HG02885 (cell line): ENCODE data around the gene COMMD3.

ENCODE experiments used
- ATAC-seq: cut with Tn5 transposase; IDR thresholded peaks from one replicate; pipeline ENCODE4 v1.9.1; 2021; ENCODE audit warnings: mild to moderate bottlenecking; ENCODE audit not compliant: unreplicated experiment, poor library complexity

COMMD3 gene

GRCh38 chr10:22319547-22319979 is 3.4 kb downstream of the COMMD3 start:
- no peak for ATAC-seq

DNA sequence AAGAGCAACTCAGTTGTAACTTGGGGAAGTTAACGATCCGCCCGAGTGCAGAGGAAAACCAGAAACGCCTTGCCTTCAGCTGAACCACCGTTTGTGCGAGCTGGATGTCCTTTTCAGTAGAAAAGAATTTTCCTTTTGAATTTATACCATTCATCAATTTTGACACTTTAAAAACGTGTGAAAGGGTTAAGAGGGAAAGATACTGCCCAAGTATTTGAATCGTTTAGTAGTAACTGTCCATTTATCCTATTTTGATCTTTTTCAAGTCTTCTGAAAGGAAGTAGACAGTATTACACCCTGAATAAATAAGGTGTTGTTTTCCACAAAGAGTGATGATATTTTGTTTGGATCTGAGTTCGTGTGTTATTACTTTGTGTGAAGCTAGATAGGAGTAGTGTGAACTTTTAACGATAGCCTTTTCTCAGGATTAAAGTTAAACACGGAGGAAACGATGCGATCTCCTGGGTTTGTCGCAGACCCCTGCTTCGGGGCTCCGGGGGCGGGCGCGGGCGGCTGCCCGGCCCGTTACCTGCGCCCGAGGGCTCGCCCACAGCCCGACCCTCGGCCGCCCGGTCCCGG is 3.9 kb downstream of the COMMD3 start:
- no peak for ATAC-seq

- peak; percentile 25 for ATAC-seq
Observed at GRCh38 chr10:22320591-22321155, 4.5 kb downstream of the COMMD3 start, which contains the start of gene BMI1. Gene BMI1 (plus strand): TSS chr10:22321099. CDS start chr10:22326450, 5,351 bp downstream.

DNA sequence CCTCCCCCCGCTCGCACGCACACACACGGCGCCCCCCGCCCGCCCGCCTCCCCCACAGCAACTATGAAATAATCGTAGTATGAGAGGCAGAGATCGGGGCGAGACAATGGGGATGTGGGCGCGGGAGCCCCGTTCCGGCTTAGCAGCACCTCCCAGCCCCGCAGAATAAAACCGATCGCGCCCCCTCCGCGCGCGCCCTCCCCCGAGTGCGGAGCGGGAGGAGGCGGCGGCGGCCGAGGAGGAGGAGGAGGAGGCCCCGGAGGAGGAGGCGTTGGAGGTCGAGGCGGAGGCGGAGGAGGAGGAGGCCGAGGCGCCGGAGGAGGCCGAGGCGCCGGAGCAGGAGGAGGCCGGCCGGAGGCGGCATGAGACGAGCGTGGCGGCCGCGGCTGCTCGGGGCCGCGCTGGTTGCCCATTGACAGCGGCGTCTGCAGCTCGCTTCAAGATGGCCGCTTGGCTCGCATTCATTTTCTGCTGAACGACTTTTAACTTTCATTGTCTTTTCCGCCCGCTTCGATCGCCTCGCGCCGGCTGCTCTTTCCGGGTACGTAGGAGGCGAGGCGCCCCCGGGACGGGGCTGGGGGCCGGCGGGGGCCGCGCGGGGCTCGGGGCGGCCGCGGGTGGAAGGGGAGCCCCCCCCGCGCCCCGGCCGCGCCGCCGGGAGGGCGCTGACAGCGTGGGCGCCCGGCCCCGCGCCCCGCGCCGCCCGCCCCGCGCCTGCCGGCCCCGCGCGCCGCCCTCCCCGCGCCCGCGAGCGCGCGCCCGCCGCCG is 5.2 kb downstream of the COMMD3 start:
- ATAC-seq = peak; percentile 28

GRCh38 chr10:22321924-22322640 is 5.9 kb downstream of the COMMD3 start:
- no peak for ATAC-seq

- no peak for ATAC-seq
Observed at GRCh38 chr10:22322641-22323160, 6.5 kb downstream of the COMMD3 start.

DNA sequence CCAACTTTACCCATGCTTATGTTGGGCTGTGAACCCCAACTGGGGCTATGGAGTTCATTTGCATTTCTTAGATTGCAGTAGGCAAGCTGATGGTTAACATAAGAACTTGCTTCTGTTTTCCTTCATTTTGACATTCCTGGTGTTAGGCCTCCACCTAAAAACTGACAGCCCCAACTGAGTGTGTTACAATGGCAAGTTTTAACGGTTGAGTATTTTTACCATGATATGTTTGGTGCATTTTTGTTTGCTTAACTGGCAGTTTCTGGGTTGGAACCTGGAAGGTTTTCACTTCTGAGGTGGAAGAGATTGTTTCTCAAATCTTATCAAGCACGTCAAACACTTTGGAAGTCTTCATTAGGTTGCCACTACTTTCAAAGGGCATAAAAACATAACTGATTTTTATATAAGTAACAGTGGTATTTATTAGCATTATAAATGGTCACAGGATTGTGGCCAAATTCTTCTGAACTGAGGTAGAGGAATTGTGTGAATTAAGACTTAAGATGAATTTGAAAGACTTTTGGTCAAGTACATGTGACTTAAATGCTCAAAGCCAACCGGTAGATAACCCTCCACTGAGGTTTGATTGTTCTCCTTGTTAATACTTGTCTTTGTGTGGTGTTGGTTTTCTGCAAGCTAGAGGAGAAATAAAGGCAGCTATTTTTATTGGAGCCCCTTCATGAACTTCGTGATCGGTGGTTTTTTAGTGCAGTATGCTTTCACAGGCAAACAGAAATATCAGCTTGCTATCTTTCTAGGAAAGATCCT is 7.5 kb downstream of the COMMD3 start:
- no peak for ATAC-seq

- no peak for ATAC-seq
Observed at GRCh38 chr10:22324413-22324812, 8.2 kb downstream of the COMMD3 start.

- no peak for ATAC-seq
Observed at GRCh38 chr10:22324893-22325271, 8.7 kb downstream of the COMMD3 start.

GRCh38 chr10:22325272-22326144 is 9.3 kb downstream of the COMMD3 start:
- peak; percentile 49 for ATAC-seq

DNA sequence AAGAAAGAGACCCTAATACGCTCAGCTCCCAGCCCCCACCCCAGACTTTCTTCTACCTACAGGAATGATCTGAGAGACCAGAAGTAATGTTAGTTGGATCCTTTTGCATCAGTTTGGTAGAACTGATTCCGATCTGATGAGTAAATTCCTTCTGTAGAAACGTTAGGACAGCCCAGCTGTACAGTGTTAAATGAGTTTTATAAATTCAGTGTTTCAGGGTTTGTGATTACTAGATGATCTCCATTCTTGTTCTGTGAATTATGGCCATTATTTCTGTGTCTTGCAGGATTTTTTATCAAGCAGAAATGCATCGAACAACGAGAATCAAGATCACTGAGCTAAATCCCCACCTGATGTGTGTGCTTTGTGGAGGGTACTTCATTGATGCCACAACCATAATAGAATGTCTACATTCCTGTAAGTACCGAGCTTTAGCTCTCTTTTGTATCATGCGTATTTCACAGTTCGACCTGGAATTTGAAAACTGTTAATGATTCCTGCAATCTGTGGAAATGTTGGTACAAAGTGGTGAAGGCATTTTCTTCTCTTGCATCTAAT is 10.0 kb downstream of the COMMD3 start:
- no peak for ATAC-seq

DNA sequence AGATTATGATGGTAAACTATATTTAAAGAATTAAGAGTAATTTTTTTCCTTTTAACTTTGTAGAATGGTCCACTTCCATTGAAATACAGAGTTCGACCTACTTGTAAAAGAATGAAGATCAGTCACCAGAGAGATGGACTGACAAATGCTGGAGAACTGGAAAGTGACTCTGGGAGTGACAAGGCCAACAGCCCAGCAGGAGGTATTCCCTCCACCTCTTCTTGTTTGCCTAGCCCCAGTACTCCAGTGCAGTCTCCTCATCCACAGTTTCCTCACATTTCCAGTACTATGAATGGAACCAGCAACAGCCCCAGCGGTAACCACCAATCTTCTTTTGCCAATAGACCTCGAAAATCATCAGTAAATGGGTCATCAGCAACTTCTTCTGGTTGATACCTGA is 13.0 kb downstream of the COMMD3 start:
- no peak for ATAC-seq

- ATAC-seq = no peak
Observed at GRCh38 chr10:22332116-22332692, 16.0 kb downstream of the COMMD3 start.

DNA sequence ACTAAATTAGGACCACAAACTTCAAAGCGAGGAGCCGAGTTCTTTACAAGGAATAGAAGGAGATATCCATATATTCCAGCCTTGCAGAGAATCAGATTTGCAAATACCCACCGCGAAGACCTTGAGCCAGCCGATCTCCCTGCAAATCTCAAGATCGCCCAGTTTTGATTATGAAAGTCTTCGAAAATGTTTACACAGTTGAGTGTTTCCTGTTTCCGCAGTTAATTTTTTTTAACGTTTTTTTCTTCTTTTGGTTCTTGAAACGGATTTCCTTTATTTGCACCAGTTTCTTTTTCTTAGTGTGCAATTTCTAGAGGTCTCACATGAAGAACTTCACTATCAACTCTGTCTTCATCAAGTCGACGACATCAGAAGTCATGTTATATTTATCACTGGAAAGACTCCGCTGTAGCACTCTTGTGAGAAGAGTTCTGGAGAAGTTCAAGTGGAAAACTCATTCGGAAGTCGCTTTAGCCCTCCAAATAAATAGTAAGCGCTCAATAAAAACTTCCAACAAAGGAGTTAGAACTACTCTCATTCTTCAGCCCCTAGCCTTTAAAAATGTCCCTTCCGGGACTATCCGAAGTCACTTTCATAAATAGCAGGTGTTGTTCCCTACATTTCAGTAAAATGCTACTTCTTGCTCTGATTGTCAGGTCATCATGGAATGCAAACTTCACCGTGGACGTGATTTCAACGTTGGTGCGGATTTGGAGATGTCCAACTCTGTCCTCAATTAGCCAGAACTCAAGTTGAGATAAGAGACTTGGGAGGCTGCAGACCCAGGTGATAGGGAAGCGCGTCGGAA is 17.2 kb downstream of the COMMD3 start:
- no peak for ATAC-seq

DNA sequence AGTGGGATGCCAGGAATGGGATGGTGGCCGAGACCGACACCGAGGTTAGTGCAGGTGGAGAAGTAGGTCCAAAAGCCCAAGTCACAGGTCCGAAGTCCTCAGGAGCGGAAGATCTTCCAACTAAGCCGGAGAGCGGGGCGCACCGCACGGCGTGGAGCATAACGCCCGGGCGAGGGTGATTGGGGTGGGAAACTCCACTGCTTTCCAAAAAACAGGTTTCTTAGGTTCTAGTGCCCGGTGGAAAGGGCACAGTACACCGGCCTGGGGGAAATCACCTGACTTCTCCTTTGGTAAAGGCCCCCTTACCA is 17.7 kb downstream of the COMMD3 start:
- no peak for ATAC-seq

- ATAC-seq = no peak
Observed at GRCh38 chr10:22334414-22335172, 18.4 kb downstream of the COMMD3 start.
